Lung microvascular endothelial cell (primary cell): ENCODE measurements around the gene SRGAP2B. TPM values are rescaled to one million over a fixed set of nuclear protein-coding genes. Genes with fewer than 3 reads are reported as not detected.
A peak's percentile ranks its signal among the peaks of the same experiment; 100 is the strongest.
"Not testable (repeated sequence)": the region's sequence is repeated elsewhere in the genome, so short reads cannot be mapped to it uniquely, and the experiment has no call there.

Experiments
- DNase-seq, 2 donors: peaks; one replicate each; pipeline versions ENCODE4 v3.0.0 to v3.0.0-alpha.2; 2010; ENCODE audit warnings: low read depth in 2 of 2
- total RNA-seq: library from RNA; depleted of rRNA; stranded (reverse); fragments of >200 nt; gene quantifications from 2 replicates; pipeline ENCODE4 v1.2.1, GENCODE V29; 2014

SRGAP2B gene
- total RNA-seq, 1 donor from 2014 or later: 68.3 TPM

GRCh38 chr1:144948390-144948789, 146.7 kb downstream of the SRGAP2B start:
- not testable (repeated sequence) for DNase-seq

- DNase-seq: not testable (repeated sequence)
Observed at GRCh38 chr1:144947495-144947894, 147.6 kb downstream of the SRGAP2B start.

DNA sequence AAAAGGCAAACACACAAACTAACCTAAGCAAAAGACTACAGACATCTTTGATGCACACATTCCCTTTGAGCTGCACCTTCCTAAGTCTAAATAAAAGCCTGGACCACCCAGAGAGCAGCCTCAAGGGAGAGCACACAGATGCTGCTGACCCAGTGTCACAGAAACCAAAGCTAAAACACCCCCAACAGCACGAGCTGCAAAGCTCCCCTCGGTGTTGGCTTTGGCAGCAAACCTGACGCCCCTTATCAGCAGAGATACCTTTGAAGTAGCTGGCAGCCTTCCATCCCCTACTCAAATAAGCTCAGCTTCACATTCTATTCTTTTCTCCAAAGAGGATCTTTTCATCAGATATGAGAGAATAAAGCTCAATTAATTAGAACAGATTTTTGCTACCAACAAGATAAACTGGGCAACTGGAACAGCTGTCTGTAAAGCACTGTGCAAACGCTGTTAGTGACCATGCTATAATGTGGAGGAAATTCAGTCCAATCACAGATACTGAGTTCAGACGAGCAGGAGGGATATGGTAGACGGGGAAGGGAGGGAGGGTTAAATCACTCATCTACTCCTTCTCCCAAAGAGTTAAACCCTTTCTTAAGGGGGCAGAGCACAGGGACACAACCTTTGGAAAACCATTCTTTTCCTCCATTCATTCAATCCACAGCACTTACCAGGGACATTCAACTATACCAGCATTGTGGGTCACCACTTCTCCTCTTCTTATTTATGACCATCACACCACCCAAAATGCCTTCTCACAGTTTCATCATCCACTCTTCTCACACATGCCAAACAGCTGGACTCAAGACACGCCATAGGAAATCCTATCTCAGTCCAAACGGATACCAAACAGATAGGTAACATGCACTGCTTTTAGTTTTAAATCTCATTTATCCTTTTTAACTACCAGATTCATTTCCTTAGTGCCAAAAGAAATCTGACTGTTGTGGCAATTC, 148.3 kb downstream of the SRGAP2B start:
- DNase-seq: not testable (repeated sequence)

DNA sequence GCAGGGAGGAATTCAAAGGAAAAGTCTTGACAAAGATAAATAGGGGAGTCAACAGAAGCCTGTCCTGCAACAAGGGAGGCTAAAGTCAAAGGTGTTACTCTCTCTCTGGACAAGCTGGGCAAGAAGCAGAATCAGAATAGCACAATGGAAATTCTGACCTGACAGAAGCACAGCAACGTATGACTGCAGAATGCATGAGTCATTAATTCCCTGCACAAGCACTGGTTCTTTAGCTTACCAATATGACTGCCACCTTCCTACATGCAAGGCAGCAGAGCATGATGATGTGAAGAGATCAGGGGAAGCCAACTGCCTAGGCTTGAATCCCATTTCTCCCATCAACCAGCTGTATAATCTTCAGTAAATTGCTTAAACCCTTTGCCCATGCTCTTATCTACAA, 153.4 kb downstream of the SRGAP2B start:
- DNase-seq: not testable (repeated sequence)

GRCh38 chr1:144940054-144940453, 155.1 kb downstream of the SRGAP2B start:
- not testable (repeated sequence) for DNase-seq

DNA sequence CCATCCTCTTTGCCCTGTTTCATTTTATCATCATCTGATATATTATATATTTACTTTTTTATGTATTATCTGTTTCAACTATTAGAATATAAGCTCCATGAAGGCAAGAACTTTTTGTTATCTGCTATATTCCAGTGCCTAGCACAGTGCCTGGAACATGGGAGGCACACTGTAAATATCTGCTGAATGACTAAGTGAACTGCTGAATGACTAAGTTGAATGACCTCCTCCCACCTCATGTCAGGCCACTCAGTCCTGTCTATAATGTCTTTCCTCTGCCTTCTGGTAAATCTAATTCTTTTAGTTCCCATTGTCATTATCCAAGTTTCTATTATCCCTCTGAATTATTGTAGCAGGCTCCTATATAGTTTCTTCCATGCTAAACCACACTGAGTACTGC, 156.5 kb downstream of the SRGAP2B start:
- not testable (repeated sequence) for DNase-seq

DNA sequence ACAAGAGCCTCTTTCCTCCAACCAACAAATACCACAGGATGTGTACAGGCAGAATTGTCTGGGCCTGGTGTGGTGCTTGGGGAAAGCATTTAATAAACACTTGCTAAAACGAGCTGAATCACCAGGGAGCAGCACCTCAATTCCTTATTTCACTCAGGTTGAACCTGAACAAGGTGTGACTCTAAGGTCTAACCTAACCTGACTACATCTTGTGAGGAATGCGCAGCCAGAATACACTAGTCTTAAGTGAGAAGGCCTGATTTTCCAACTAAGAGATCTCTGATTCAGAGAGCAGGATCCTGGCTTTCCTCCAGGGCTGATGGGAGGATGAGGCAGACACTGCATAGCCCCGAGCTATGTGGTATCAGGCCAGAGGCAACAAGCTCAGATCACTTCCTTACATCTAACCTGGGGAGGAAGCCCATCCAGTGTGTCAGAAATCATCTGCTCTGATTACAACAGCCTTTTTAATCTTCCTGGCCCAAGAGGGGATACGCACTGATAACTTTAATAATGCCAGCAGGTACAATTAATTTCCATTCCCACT, 158.9 kb downstream of the SRGAP2B start:
- not testable (repeated sequence) for DNase-seq

DNA sequence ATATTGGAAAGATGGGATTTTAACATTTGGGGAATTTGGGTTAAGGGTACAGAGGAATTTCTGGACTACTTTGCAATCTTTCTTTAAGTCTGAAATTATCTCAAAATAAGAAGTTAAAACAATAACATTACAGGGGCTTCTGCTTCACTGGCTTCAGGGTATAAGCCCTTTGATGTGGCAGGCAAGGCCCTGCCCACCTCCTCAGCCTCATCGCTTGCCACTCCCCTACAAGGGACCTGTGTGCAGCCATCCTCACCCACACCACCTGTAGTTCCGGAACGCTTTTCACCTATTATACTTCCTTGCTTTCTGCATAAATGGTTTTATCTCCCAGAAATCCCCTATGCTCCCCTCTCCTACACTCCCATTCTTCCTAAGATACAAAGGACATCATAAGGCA, 159.8 kb downstream of the SRGAP2B start:
- not testable (repeated sequence) for DNase-seq

DNA sequence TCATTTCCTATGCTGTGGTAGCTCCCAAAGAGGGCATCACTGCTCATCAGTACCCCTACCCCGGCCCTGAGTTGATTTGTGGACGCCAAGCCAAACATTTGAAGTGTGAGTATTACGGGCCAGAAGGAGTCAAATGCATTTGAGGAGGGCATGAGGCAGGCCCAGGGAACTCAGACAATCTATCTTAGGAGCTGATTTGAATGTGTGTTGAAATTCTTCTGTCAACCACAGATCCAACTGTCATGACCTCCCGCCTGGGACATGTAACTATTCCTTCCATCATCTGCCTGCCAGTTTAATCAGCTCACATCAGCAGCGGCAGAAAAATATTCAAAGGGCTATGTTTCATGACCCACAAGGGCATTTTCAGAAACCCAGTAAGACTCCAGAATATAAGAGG, 162.1 kb downstream of the SRGAP2B start:
- DNase-seq: not testable (repeated sequence)

DNA sequence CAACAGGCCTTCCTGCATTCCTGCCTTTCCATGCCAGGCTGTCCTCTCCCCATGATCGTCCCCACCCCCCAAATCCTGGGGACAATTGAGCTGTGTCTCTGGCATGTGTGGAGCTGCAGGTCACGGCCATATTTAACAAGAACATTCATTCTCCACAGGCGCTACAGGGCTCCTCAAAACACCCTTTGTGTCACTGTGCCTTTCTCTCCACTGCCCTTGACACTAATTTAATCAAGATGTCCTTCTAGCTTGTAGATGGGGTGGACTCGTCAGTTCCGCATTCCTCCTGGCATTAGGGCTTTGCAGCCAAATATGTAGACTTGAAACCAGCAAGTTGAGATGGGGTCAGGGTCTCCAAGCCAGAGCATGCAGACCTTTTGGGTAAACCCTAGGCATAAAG, 163.0 kb downstream of the SRGAP2B start:
- not testable (repeated sequence) for DNase-seq

DNA sequence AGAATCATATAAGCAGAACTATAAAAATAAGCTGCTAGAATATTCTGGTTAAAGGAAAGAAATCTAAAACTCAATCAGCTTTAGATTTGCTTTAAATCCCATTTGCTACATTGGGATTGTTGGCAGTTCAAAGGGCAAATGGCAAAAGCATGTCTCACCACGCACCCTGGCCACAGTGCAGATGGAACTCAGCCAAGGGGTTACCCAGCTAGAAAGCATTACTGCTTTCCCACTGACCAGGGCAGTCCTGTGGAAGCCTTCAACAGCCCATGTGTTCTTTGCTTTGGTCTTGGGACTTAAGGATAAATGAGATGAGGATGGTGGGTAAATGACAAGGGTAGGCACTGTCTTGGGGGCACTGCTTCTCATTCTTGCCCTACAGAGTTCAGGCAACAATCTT, 163.6 kb downstream of the SRGAP2B start:
- not testable (repeated sequence) for DNase-seq

DNA sequence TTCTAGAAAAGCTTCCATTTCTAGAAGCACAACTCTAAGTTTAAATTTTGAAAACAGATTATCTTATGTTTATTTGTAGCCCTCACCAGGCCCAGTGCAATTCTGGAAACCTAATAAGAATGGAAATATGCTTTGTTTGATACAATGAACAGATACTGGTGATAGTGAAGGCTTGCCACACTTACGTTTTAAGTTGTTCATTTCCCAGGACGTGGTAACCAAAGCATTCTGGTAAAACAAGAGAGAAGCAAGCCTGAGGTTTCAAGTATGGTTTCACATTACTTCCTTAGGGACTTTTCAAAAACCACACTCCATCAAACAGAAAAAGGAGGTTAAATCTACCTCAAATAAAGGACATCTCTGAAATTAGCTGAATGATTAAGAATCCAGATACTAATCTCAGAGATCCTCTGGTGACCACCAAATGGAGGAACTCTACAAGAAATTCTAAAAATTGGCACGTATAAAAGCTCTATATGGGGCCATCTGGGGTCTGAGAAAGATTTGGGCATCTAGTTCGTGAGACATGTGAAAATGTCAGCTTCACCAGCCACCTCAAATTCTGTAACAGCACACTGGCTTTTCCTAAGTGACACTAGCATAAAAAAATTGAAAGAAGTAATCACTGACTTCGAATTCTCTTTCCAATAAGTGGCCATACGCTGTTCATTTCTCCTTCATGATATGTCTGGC, 164.9 kb downstream of the SRGAP2B start:
- DNase-seq: not testable (repeated sequence)

DNA sequence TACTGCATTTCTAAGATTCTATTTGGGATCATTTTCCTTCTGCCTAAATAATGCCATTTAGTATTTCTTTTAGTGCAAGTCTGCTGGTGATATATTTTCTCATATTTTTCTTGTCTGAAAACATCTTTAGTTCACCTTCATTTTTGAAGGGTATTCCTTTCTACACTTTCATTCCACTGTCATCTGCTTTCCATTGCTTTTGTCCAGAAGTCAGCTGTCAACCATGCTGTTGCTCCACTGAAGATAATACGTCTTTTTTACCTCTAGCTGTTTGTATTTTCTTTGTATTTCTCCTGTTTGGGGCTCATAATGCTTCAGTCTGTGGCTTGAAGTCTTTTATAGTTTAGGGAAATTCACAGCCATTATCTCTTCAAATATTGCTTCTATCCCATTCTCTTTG, 167.8 kb downstream of the SRGAP2B start:
- peak; percentile 0 to 3 for DNase-seq

DNA sequence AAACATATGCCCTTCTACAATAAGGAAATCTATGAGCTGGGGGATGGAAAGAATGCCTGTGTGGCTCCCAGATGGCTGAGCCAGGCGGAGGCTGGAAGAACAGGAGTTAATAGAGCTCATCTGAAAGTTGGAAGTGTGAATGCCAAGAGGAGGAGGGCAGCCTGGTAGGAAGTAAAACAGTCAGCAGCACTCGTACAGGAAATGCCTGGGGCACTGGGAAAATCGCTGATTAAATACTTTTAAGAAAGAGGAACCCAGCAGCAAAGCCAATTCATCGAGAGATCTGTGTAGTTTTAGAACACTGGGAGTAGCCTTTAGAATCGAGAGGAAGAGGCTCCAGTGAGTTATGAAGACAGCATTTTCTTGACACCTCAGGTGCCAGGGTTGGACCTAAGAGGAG, 171.5 kb downstream of the SRGAP2B start:
- not testable (repeated sequence) for DNase-seq

GRCh38 chr1:144922785-144923184, 172.3 kb downstream of the SRGAP2B start:
- not testable (repeated sequence) for DNase-seq

- DNase-seq: not testable (repeated sequence)
Observed at GRCh38 chr1:144919106-144919505, 176.0 kb downstream of the SRGAP2B start.

DNA sequence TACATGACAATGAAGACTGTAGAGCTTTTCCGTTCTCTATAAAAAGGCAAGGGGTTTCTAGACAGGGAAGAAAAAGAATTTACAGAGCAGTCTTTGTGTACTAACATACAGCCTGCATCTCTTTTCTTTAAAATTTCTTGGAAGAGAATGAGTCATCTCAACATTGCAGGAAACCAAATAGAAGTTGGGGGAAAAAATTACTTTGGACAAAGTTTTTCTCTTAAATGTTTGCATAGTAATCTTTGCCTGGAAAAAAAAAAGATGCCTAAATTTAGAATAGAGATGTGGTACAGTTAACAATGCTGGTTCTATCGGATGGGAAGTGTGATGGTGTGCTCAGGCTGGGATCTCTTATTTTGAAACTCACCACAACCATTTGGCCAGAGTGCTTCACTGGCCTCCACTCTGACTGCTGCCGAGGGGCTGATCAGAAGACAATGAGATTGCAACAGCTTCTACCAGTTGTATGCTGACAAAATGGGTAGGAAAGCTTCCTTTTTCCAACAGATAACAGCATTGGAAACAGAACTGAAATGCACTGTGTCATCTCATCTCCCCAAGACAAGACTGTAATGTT, 177.0 kb downstream of the SRGAP2B start:
- not testable (repeated sequence) for DNase-seq

DNA sequence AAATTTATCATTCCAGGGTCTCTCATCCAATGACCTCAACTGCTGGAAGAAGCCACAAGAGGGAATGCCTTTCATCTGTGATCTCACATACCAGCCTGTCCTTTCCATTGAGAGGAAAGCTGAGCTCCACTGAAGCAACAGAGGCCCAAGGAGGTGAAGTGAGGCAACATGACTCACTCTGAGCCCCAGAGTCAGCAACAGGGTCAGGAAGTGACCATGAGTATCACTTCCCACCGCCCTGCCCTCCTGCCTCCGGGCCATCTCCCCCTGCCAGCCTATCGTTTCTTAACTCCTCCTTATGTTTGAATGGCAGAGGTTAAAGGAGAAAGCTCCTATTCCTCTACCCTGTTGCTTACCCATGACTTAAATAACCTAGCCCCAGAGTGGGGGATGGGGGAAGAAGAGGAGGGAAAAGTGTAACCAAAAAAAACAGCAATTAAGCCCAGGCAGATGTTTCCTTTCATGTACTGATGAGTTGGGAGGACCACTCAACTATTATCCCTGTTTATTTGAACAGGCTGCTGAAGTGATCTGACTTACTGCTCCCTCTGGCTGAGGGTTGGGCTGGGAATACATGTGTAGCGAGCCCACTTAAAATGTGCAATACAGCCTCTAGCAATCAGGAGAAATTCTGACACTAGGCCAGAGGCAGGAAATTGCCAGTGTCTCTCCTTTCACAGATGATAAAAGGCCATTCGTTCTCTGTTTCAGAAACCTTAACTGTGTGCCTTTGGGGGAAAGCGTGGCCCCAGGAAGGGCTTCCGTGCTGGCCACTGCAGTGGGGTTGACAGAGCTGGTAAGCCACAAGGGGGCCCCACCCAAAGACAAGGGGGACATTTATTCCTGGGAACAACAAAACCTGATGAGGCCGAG, 177.7 kb downstream of the SRGAP2B start:
- DNase-seq: not testable (repeated sequence)

- not testable (repeated sequence) for DNase-seq
Observed at GRCh38 chr1:144913977-144914734, 181.0 kb downstream of the SRGAP2B start.

GRCh38 chr1:144913458-144913857, 181.7 kb downstream of the SRGAP2B start:
- not testable (repeated sequence) for DNase-seq
